Osteoblast (primary cell): ENCODE results near the gene FUBP1. TPM values are rescaled to one million over a fixed set of nuclear protein-coding genes. Genes with fewer than 3 reads are reported as not detected.
"Not testable (repeated sequence)": the region's sequence is repeated elsewhere in the genome, so short reads cannot be mapped to it uniquely, and the experiment has no call there.

Experiments used
- DNase-seq: peaks from one replicate; pipeline ENCODE4 v3.0.0; 2011; ENCODE audit warnings: low spot score, mixed read lengths; ENCODE audit not compliant: insufficient read length; ENCODE audit errors: missing footprints
- H2AFZ ChIP-seq: 2 replicates; pipeline ENCODE4 v1.6.0; 2011; ENCODE audit warnings: mild to moderate bottlenecking, low read length
- H3K27ac ChIP-seq: 2 replicates; pipeline ENCODE4 v1.5.1; 2011; ENCODE audit warnings: mild to moderate bottlenecking, low read depth, low read length, moderate library complexity
- H3K27me3 ChIP-seq: 2 replicates; pipeline ENCODE4 v1.6.0; 2012; ENCODE audit warnings: mild to moderate bottlenecking, control low read depth, inconsistent platforms, low read length, moderate library complexity; ENCODE audit not compliant: insufficient read depth
- H3K36me3 ChIP-seq: 2 replicates; pipeline ENCODE4 v1.5.1; 2011; ENCODE audit warnings: mild to moderate bottlenecking, low read length, control low read depth, moderate library complexity; ENCODE audit not compliant: insufficient read depth
- H3K4me1 ChIP-seq: 2 replicates; pipeline ENCODE4 v1.5.1; 2011; ENCODE audit warnings: mild to moderate bottlenecking, low read length, control low read depth, moderate library complexity; ENCODE audit not compliant: insufficient read depth
- H3K4me2 ChIP-seq: 2 replicates; pipeline ENCODE4 v1.6.0; 2011; ENCODE audit warnings: mild to moderate bottlenecking, low read length; ENCODE audit not compliant: insufficient read depth
- H3K4me3 ChIP-seq: fragments of 200-600 bp; sonication (generic); 3 replicates; pipeline ENCODE4 v1.5.1; 2012; ENCODE audit warnings: mild to moderate bottlenecking, low read length, inconsistent platforms; ENCODE audit not compliant: insufficient read depth
- H3K79me2 ChIP-seq: 2 replicates; pipeline ENCODE4 v1.6.0; 2012; ENCODE audit warnings: mild to moderate bottlenecking, low read length, control low read depth, inconsistent platforms; ENCODE audit not compliant: insufficient read depth
- H3K9me3 ChIP-seq: 2 replicates; pipeline ENCODE4 v1.5.1; 2011; ENCODE audit warnings: low read depth, low read length, control low read depth
- H4K20me1 ChIP-seq: 2 replicates; pipeline ENCODE4 v1.6.0; 2012; ENCODE audit warnings: mild to moderate bottlenecking, low read length, control low read depth; ENCODE audit not compliant: insufficient read depth
- total RNA-seq: library from RNA; depleted of rRNA; stranded (reverse); fragments of >200 nt; gene quantifications from 2 replicates; pipeline ENCODE4 v1.2.3, GENCODE V29; 2012
- TF ChIP-seq, protein P1 (sequence below): IDR thresholded peaks from 2 replicates; pipeline ENCODE4 v1.5.1; 2011; ENCODE audit warnings: mild to moderate bottlenecking, low read depth, low read length, moderate library complexity; ENCODE audit errors: extremely low read depth

Gene FUBP1
- total RNA-seq, 1 donor = 91.6 TPM

DNA sequence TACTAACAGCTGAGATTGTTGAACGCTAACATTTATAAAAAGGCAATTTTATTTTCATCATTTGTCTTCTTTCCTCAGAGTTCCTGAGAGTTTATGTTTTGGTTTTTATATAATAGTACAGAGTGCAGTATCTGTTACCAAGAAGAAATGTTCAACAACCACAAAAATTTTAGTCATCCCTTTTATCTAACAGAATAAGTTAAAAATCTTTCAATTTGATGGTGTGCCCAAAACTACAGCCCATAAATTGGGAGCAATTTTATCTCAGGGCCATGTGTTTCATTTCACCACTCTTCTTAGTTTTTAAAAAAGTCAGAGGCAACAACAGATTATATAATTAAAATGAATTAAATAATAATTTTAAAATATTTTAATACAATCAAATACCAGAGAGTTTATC lies 53.4 kb downstream of the FUBP1 start:
- Histone ChIP-seq H3K27me3 (no peaks in the 10 kb centered on the region), H2AFZ (no peak overlapping the region), H3K4me2 (no peak overlapping the region), H3K36me3 (peaks cover 65% of the 10 kb centered on the region), H4K20me1 (no peaks in the 10 kb centered on the region), H3K27ac (no peak overlapping the region), H3K4me3 (no peak overlapping the region), H3K4me1 (peaks cover 6% of the 10 kb centered on the region), H3K79me2 (peaks cover 2% of the 10 kb centered on the region), H3K9me3 (no peaks in the 10 kb centered on the region)
- TF ChIP-seq, protein P1, sequence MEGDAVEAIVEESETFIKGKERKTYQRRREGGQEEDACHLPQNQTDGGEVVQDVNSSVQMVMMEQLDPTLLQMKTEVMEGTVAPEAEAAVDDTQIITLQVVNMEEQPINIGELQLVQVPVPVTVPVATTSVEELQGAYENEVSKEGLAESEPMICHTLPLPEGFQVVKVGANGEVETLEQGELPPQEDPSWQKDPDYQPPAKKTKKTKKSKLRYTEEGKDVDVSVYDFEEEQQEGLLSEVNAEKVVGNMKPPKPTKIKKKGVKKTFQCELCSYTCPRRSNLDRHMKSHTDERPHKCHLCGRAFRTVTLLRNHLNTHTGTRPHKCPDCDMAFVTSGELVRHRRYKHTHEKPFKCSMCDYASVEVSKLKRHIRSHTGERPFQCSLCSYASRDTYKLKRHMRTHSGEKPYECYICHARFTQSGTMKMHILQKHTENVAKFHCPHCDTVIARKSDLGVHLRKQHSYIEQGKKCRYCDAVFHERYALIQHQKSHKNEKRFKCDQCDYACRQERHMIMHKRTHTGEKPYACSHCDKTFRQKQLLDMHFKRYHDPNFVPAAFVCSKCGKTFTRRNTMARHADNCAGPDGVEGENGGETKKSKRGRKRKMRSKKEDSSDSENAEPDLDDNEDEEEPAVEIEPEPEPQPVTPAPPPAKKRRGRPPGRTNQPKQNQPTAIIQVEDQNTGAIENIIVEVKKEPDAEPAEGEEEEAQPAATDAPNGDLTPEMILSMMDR = no peak
- DNase-seq = no peak

DNA sequence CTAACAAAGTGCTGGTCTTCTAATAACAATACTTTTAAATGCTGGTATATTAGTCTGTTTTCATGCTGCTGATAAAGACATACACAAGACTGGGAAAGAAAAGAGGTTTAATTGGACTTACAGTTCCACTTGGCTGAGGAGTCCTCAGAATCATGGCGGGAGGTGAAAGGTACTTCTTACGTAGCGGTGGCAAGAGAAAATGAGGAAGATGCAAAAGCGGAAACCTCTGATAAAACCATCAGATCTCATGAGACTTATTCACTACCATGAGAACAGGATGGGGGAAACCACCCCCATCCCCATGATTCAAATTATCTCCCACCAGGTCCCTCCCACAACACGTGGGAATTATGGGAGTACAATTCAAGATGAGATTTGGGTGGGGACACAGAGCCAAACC lies 60.0 kb downstream of the FUBP1 start:
- H3K4me1 ChIP-seq, DNase-seq, H3K4me3 ChIP-seq, H4K20me1 ChIP-seq, H3K4me2 ChIP-seq, H3K9me3 ChIP-seq, H3K27me3 ChIP-seq, H2AFZ ChIP-seq, H3K79me2 ChIP-seq, H3K27ac ChIP-seq: not testable (repeated sequence)
- H3K36me3 ChIP-seq = peaks cover 51% of the 10 kb centered on the region

DNA sequence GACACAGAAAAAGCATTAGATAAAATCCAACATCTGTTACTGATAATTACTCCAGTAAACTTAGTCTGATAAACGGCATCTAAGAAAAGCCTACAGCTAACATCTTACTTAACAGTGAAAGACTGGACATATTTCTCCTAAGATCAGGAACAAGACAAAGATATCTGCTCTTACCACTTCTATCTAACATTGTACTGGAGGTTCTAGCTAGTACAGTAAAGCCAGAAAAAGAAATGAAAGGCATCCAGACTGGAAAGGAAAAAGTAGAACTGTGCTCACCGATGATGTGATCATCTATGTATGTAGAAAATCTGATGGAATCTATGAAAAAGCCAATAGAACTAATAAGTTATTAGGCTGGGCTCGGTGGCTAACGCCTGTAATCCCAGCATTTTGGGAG lies 68.8 kb downstream of the FUBP1 start:
- H3K79me2 ChIP-seq = peaks cover 66% of the 10 kb centered on the region
- peaks cover 7% of the 10 kb centered on the region for H4K20me1 ChIP-seq

DNA sequence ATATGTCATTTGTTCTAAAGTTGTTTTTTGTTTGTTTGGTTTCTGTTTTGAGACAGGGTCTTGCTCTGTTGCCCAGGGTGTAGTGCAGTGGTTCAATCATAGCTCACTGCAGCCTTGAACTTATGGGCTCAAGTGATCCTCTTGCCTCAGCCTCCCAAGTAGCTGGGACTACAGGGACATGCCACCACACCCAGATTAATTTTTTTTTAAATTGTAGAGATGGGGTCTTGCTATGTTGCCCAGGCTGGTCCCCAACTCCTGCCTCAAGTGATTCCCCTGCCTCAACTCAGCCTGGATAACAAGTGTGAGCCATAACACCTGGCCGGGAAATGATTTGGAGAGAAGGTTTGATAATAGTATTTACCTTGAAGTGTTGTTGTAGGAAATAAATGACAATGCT lies 72.2 kb downstream of the FUBP1 start:
- Histone ChIP-seq H3K79me2 (peaks cover 83% of the 10 kb centered on the region), H4K20me1 (peaks cover 11% of the 10 kb centered on the region), H3K36me3 (peaks cover 7% of the 10 kb centered on the region), H3K27ac (no peak overlapping the region), H3K4me2 (no peak overlapping the region), H3K27me3 (no peaks in the 10 kb centered on the region), H3K4me3 (no peak overlapping the region), H2AFZ (no peak overlapping the region), H3K9me3 (no peaks in the 10 kb centered on the region), H3K4me1 (no peaks in the 10 kb centered on the region)
- no peak for DNase-seq
- TF ChIP-seq, protein P1 = no peak

More for the DNA sequence above, 68.8 kb downstream of the FUBP1 start:
- Histone ChIP-seq H3K4me2 (no peak overlapping the region), H3K4me3 (no peak overlapping the region), H3K36me3 (peaks cover 7% of the 10 kb centered on the region), H3K4me1 (no peaks in the 10 kb centered on the region), H3K27ac (no peak overlapping the region), H2AFZ (no peak overlapping the region), H3K9me3 (no peaks in the 10 kb centered on the region), H3K27me3 (no peaks in the 10 kb centered on the region)
- DNase-seq = no peak
- TF ChIP-seq, protein P1 = no peak
